SU-DHL-6 (cell line): ENCODE data around the gene KRTAP13-1.

Experiments used
- CTCF ChIP-seq: fragments of 200-600 bp; sonication (generic); IDR thresholded peaks from one replicate; pipeline ENCODE4 v1.5.1; 2017; ENCODE audit warnings: antibody characterized with exemption, mild to moderate bottlenecking, low read length, moderate library complexity; ENCODE audit not compliant: insufficient read depth, poor library complexity, severe bottlenecking
- EZH2phosphoT487 ChIP-seq: fragments of 200-600 bp; sonication (generic), shearing (Covaris generic); conservative IDR thresholded peaks from 2 replicates; pipeline ENCODE4 v1.6.1; 2018; ENCODE audit warnings: mild to moderate bottlenecking, antibody characterized with exemption, low read length, moderate library complexity, mixed read lengths

- no peak for TF ChIP-seq CTCF
- TF ChIP-seq EZH2phosphoT487 = no peak
Observed at GRCh38 chr21:30426731-30427130, 30.9 kb downstream of the KRTAP13-1 start.
